Right lobe of liver (tissue), 6 donors: Measurements from ENCODE around the gene HPS1. TPM values are rescaled to one million over a fixed set of nuclear protein-coding genes. Genes with fewer than 3 reads are reported as not detected.

ENCODE experiments used
- ATAC-seq, 4 donors: fragments of 200-7000 bp; cut with Tn5 transposase; one replicate each; pipeline ENCODE4 v1.9.1; 2020; ENCODE audit warnings: mild to moderate bottlenecking in 4 of 4, moderate library complexity in 4 of 4
- DNase-seq, 3 donors: peaks; one replicate each; pipeline ENCODE4 v3.0.0-alpha.2; 2020
- H3K27ac ChIP-seq, 3 donors: fragments of 200-600 bp; one replicate each; pipeline ENCODE4 v1.8.0; 2022
- H3K27me3 ChIP-seq, 2 donors: fragments of 200-600 bp; one replicate each; pipeline ENCODE4 v1.8.0; 2022
- H3K36me3 ChIP-seq, 4 donors: fragments of 200-600 bp; sonication (generic) in 1 of 4; one replicate each; pipeline versions ENCODE4 v1.5.1 to v1.8.0; 2017 to 2022; ENCODE audit warnings: control low read depth in 1 of 4
- H3K4me1 ChIP-seq, 4 donors: fragments of 200-600 bp; sonication (generic) in 1 of 4; one replicate each; pipeline versions ENCODE4 v1.5.1 to v1.8.0; 2017 to 2022; ENCODE audit warnings: control low read depth in 1 of 4
- H3K4me3 ChIP-seq, 3 donors: fragments of 200-600 bp; one replicate each; pipeline ENCODE4 v1.8.0; 2022
- H3K9me3 ChIP-seq, 4 donors: fragments of 200-600 bp; sonication (generic) in 1 of 4; one replicate each; pipeline versions ENCODE4 v1.5.1 to v1.8.0; 2017 to 2022; ENCODE audit warnings: control low read depth in 1 of 4
- POLR2A ChIP-seq: fragments of 450-650 bp; IDR thresholded peaks from one replicate; pipeline ENCODE4 v1.6.1; 2017; ENCODE audit warnings: antibody characterized with exemption, mild to moderate bottlenecking
- WGBS: methylation state at CpG from one replicate; pipeline ENCODE4 v1.1.6; 2018; ENCODE audit warnings: low coverage, low lambda C conversion rate; ENCODE audit not compliant: insufficient coverage; ENCODE audit errors: missing lambda C conversion rate; 5-methylcytosine and 5-hydroxymethylcytosine counted together
- intact Hi-C, 2 donors: fragments of 100-400 bp; cut with DNase I; formaldehyde crosslinking; loops; one replicate each; pipeline versions ENCODE4 v1.11.2 to v1.14.1; 2022
- total RNA-seq, 6 experiments: library from RNA; depleted of rRNA in 2 of 6; stranded (reverse); fragments of >200 nt in 2 of 6; fragmentation: NEBNext Ultra II Directional in 3 of 6; extraction: Animal tissue kit (Norgen Biotek cat#: 25700) in 3 of 6; gene quantifications; one replicate each; pipeline versions ENCODE4 v1.1.0 to v1.2.4, GENCODE V29; 2016 to 2023
- TF ChIP-seq, protein P1 (sequence below), 4 donors: fragments of 200-600 bp in 3 of 4; fragments of 450-650 bp in 1 of 4; IDR thresholded peaks; one replicate each; pipeline versions ENCODE4 v1.5.1 to v1.8.0; 2016 to 2022; ENCODE audit warnings: antibody characterized with exemption in 4 of 4, mild to moderate bottlenecking in 2 of 4
- donor health status: DM: no; HTN: yes; CAD: no.
- donor health status: DM: no; HTN: no; CAD: no.
- donor health status: DM: no; HTN: no; CAD: no.
- donor health status: DM: no; HTN: yes; CAD: no.
- donor health status: DM: no; HTN: yes; CAD: no.

The HPS1 gene
- total RNA-seq, 6 experiments from 2014 or later = 18.2 to 44.5 (median 32.0) TPM

DNA sequence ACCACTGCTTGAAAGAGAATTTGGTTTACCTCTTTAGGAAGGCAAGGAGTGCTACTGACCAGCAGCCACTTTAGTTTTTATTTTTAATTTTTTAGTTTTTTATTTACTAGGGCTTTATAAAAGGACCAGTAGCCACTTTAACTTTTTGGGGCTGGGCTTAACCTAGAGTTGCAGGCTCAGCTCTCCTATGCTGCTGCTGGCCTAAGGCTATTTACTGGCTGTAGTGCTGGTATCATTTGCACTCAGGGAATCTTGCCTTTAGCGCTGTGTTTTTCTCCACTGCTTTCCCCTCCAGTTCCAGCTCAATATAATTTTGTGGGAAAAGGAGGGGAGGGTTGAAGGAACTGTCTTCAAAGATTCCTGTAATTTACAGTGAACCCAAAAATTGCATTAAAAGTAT lies 13.4 kb downstream of the HPS1 start:
- Histone ChIP-seq H3K27me3 (no peaks in the 10 kb centered on the region), H3K9me3 (no peaks in the 10 kb centered on the region), H3K4me1 (no peaks in the 10 kb centered on the region), H3K4me3 (no peak overlapping the region), H3K36me3 (peaks cover 0 to 67% (median 28%) of the 10 kb centered on the region in 4 donors), H3K27ac (no peak overlapping the region)
- no peak for ATAC-seq
- DNase-seq = no peak
- intact Hi-C loops = no loop called here
- TF ChIP-seq, protein P1, sequence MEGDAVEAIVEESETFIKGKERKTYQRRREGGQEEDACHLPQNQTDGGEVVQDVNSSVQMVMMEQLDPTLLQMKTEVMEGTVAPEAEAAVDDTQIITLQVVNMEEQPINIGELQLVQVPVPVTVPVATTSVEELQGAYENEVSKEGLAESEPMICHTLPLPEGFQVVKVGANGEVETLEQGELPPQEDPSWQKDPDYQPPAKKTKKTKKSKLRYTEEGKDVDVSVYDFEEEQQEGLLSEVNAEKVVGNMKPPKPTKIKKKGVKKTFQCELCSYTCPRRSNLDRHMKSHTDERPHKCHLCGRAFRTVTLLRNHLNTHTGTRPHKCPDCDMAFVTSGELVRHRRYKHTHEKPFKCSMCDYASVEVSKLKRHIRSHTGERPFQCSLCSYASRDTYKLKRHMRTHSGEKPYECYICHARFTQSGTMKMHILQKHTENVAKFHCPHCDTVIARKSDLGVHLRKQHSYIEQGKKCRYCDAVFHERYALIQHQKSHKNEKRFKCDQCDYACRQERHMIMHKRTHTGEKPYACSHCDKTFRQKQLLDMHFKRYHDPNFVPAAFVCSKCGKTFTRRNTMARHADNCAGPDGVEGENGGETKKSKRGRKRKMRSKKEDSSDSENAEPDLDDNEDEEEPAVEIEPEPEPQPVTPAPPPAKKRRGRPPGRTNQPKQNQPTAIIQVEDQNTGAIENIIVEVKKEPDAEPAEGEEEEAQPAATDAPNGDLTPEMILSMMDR (IDR thresholded peaks at IDR 0.05) = no peak
- no peak for TF ChIP-seq POLR2A
- WGBS = 100% methylated on average over 1 of the region's 1 CpG

DNA sequence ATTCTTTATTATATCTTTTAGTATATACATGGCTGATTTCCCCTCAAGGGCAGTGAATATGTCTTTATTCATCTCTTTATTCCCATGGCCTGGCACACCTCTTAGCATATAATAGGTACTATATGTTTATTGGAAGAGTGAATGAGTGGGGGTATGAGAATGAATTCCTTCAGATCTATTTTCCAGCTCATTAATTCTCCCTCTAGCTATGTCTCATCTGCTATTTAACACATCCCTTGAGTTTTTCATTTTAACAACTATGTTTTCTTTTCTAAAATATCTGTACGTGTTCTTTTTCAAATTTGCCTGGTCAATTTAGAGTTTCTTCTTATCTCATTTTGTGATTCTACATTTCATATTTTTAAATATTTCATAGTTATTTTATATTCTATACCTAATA lies 14.4 kb downstream of the HPS1 start:
- H3K36me3 ChIP-seq = peaks cover 0 to 73% (median 28%) of the 10 kb centered on the region in 4 donors
- H3K4me1 ChIP-seq = no peaks in the 10 kb centered on the region
- H3K4me3 ChIP-seq = no peak overlapping the region
- intact Hi-C loops = no loop called here
- no peak overlapping the region for H3K27ac ChIP-seq
- TF ChIP-seq, protein P1 (IDR thresholded peaks at IDR 0.05) = no peak
- no peak for TF ChIP-seq POLR2A
- ATAC-seq (no peak), DNase-seq (no peak)
- H3K27me3 ChIP-seq = no peaks in the 10 kb centered on the region
- WGBS = no CpG with 5 or more reads among the region's 1 CpG
- H3K9me3 ChIP-seq = no peaks in the 10 kb centered on the region

DNA sequence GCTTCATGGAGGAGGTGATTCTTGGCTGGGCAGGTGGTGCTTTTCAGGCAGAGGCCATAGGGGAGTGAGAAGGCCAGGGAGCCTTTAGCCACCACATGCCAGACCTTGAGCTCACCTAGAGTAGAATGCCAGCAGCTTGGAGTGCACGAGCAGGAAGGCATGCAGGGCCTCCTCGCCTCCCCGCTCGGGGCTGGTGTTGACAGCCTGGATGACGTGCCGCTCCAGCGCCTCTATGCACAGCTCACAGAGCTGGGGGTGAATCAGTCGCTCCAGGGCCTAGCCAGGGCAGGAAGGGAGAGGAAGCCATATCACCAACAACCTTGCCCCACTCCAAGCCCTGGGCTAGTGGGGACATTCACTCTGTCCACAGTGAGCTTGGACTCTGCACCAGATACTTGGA lies 15.7 kb downstream of the HPS1 start:
- DNase-seq = no peak
- no peak for ATAC-seq
- H3K9me3 ChIP-seq = no peaks in the 10 kb centered on the region

GRCh38 chr10:98430427-98430826 lies 16.3 kb downstream of the HPS1 start:
- Histone ChIP-seq H3K36me3 (peaks cover 0 to 70% (median 27%) of the 10 kb centered on the region in 4 donors), H3K9me3 (no peaks in the 10 kb centered on the region), H3K27ac (no peak overlapping the region), H3K4me3 (no peak overlapping the region), H3K27me3 (no peaks in the 10 kb centered on the region), H3K4me1 (no peaks in the 10 kb centered on the region)
- DNase-seq (no peak), ATAC-seq (no peak)
- 97% methylated on average over 4 of the region's 8 CpGs for WGBS
- intact Hi-C loops = no loop called here
- TF ChIP-seq, protein P1 (IDR thresholded peaks at IDR 0.05) = no peak
- no peak for TF ChIP-seq POLR2A

More for the DNA sequence above, 15.7 kb downstream of the HPS1 start:
- no CpG with 5 or more reads among the region's 8 CpGs for WGBS
- no peaks in the 10 kb centered on the region for H3K27me3 ChIP-seq
- H3K27ac ChIP-seq = no peak overlapping the region
- intact Hi-C loops = no loop called here
- no peaks in the 10 kb centered on the region for H3K4me1 ChIP-seq
- no peak overlapping the region for H3K4me3 ChIP-seq
- no peak for TF ChIP-seq POLR2A
- TF ChIP-seq, protein P1 (IDR thresholded peaks at IDR 0.05) = no peak
- peaks cover 0 to 73% (median 28%) of the 10 kb centered on the region in 4 donors for H3K36me3 ChIP-seq
